Right forelimb (tissue), 1 donor: ENCODE data around the gene CDC40.
"Not testable (repeated sequence)": the region's sequence is repeated elsewhere in the genome, so short reads cannot be mapped to it uniquely, and the experiment has no call there.

ENCODE experiments used
- DNase-seq: peaks from one replicate; pipeline ENCODE4 v3.0.0-alpha.2; 2018

CDC40 gene

GRCh38 chr6:110272781-110273180, 92.6 kb downstream of the CDC40 start:
- not testable (repeated sequence) for DNase-seq

DNA sequence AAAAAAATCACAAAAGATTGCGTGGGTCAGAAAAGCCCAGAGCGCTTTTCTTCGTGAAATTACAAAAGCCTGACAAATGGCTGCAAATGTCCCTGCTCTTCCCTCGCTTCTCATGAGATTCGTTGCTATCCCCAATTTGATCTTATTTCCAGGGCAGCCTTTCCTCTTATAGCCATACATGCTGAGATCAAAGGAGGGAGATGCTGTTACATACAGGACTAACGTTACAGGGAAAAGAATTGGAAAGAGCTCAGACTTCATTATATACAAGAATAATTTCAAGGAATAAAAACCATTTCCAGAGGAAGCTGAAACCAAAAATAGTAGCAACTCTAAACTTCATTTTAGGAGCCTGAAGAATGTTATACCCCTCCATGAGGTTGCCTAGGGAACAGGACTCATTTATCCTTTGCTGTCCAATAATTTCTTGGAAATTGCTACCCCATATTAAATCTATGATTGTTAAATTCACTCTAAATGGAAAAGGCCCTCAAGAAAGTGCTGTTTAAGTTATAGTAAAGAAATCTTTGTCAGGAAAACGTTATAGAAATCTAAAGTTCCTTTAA, 97.0 kb downstream of the CDC40 start:
- DNase-seq = no peak
